Transverse colon (tissue), 4 donors: ENCODE results near the gene KCNJ11. TPM values are rescaled to one million over a fixed set of nuclear protein-coding genes. Genes with fewer than 3 reads are reported as not detected.
A peak's percentile ranks its signal among the peaks of the same experiment; 100 is the strongest.

ENCODE experiments used
- DNase-seq: peaks from one replicate; pipeline ENCODE4 v3.0.0-alpha.2; 2019
- H3K27ac ChIP-seq, 4 donors: fragments of 200-600 bp; sonication (generic); 2 replicates each; pipeline ENCODE4 v1.5.1; 2016 to 2018; ENCODE audit warnings: inconsistent platforms in 4 of 4
- H3K27me3 ChIP-seq: fragments of 200-600 bp; sonication (generic); 2 replicates; pipeline ENCODE4 v1.5.1; 2017; ENCODE audit warnings: inconsistent platforms
- H3K36me3 ChIP-seq, 4 donors: fragments of 200-600 bp; sonication (generic); 2 replicates each; pipeline ENCODE4 v1.5.1; 2017 to 2019; ENCODE audit warnings: inconsistent platforms in 4 of 4
- H3K4me1 ChIP-seq, 4 donors: fragments of 200-600 bp; sonication (generic); 2 replicates each; pipeline ENCODE4 v1.5.1; 2017 to 2020; ENCODE audit warnings: inconsistent platforms in 4 of 4
- H3K4me3 ChIP-seq, 4 donors: fragments of 200-600 bp; sonication (generic); 1 replicate in 1 of 4; 2 replicates in 3 of 4; pipeline versions ENCODE4 v1.5.1 to v1.6.1; 2017 to 2019; ENCODE audit warnings: inconsistent platforms in 4 of 4
- H3K9me3 ChIP-seq, 2 donors: fragments of 200-600 bp; sonication (generic); 2 replicates each; pipeline ENCODE4 v1.5.1; 2017 to 2019; ENCODE audit warnings: inconsistent platforms in 2 of 2
- CTCF ChIP-seq, 5 experiments: fragments of 200-600 bp in 3 of 5; fragments of 450-650 bp in 2 of 5; sonication (generic) in 3 of 5; IDR thresholded peaks; 1 replicate in 2 of 5; 2 replicates in 3 of 5; pipeline ENCODE4 v1.5.1; 2016 to 2017; ENCODE audit warnings: antibody characterized with exemption in 5 of 5, inconsistent platforms in 3 of 5, mild to moderate bottlenecking in 2 of 5, moderate library complexity in 1 of 5
- EP300 ChIP-seq: sonication (generic); formaldehyde crosslinking; IDR thresholded peaks from one replicate; pipeline ENCODE4 v1.6.1; 2017; ENCODE audit warnings: antibody characterized with exemption, low read depth
- POLR2A ChIP-seq: fragments of 450-650 bp; IDR thresholded peaks from one replicate; pipeline ENCODE4 v1.6.1; 2016; ENCODE audit warnings: antibody characterized with exemption, mild to moderate bottlenecking, moderate library complexity
- POLR2AphosphoS5 ChIP-seq, 3 donors: sonication (generic); formaldehyde crosslinking; IDR thresholded peaks; one replicate each; pipeline ENCODE4 v1.6.1; 2016; ENCODE audit warnings: antibody characterized with exemption in 3 of 3
- WGBS, 2 donors: methylation state at CpG; one replicate each; pipeline ENCODE4 v1.1.5; 2018; ENCODE audit warnings: low coverage in 1 of 2; 5-methylcytosine and 5-hydroxymethylcytosine counted together
- in situ Hi-C, 4 donors: fragments of 200-750 bp; cut with MboI; loops; one replicate each; pipeline versions ENCODE4 v1.15.0 to v1.15.1; 2017; ENCODE audit warnings: low sequenced_read_pairs in 3 of 4, low pct_ligation_motif_present in 1 of 4, low pct_unique_long_range_greater_than_20kb in 1 of 4
- intact Hi-C: fragments of 100-400 bp; cut with DNase I; formaldehyde crosslinking; loops from one replicate; pipeline ENCODE4 v1.15.1; 2023; ENCODE audit warnings: low total_unique reads
- total RNA-seq, 4 donors: library from RNA; depleted of rRNA; stranded (reverse); fragments of >200 nt; gene quantifications; one replicate each; pipeline ENCODE4 v1.1.0, GENCODE V29; 2016

The KCNJ11 gene
- total RNA-seq, 4 donors from 2014 or later: 1.3 to 135 (median 3.5) TPM; not detected in 1

- 90% methylated on average over 2 of the region's 2 CpGs; no CpG with 5 or more reads in 1 of the 2 donors for WGBS, 2 donors
- in situ Hi-C loops: no loop called here
- no peak for DNase-seq
Measured at GRCh38 chr11:17408026-17408425, 19.6 kb upstream of the KCNJ11 start.

GRCh38 chr11:17407575-17407974 lies 19.1 kb upstream of the KCNJ11 start:
- intact Hi-C loops: no loop called here
- peaks cover 0 to 26% (median 13%) of the 10 kb centered on the region in 4 donors for H3K4me1 ChIP-seq
- no peak overlapping the region for H3K27ac ChIP-seq
- no peak for DNase-seq
- H3K9me3 ChIP-seq: no peaks in the 10 kb centered on the region
- TF ChIP-seq POLR2AphosphoS5 (IDR thresholded peaks at IDR 0.05) (no peak), POLR2A (no peak), CTCF (IDR thresholded peaks at IDR 0.05) (no peak), EP300 (no peak)
- H3K4me3 ChIP-seq: no peak overlapping the region
- H3K27me3 ChIP-seq: no peaks in the 10 kb centered on the region
- 82% methylated on average over 2 of the region's 2 CpGs; no CpG with 5 or more reads in 1 of the 2 donors for WGBS, 2 donors
- in situ Hi-C loops: no loop called here
- no peaks in the 10 kb centered on the region for H3K36me3 ChIP-seq

More at GRCh38 chr11:17408026-17408425, 19.6 kb upstream of the KCNJ11 start:
- H3K27ac ChIP-seq: no peak overlapping the region
- peaks cover 0 to 27% (median 14%) of the 10 kb centered on the region in 4 donors for H3K4me1 ChIP-seq
- intact Hi-C loops: no loop called here
- H3K9me3 ChIP-seq: no peaks in the 10 kb centered on the region
- no peak overlapping the region for H3K4me3 ChIP-seq
- no peaks in the 10 kb centered on the region for H3K36me3 ChIP-seq
- H3K27me3 ChIP-seq: no peaks in the 10 kb centered on the region
- no peak for TF ChIP-seq POLR2A

- H3K4me3 ChIP-seq: no peak overlapping the region
- no peaks in the 10 kb centered on the region for H3K9me3 ChIP-seq
- intact Hi-C loops (loop anchor here (1.0 kb wide), 1 partner anchor 31 kb away; no protein-coding TSS in a partner anchor), in situ Hi-C loops (no loop called here)
- no peak for DNase-seq
- WGBS, 2 donors: 96% methylated on average over 13 of the region's 13 CpGs; no CpG with 5 or more reads in 1 of the 2 donors
- TF ChIP-seq EP300: no peak
- no peaks in the 10 kb centered on the region for H3K27me3 ChIP-seq
- peaks cover 0 to 26% (median 13%) of the 10 kb centered on the region in 4 donors for H3K4me1 ChIP-seq
- no peaks in the 10 kb centered on the region for H3K36me3 ChIP-seq
- no peak overlapping the region for H3K27ac ChIP-seq
Measured at GRCh38 chr11:17406818-17407149, 18.3 kb upstream of the KCNJ11 start.

- Histone ChIP-seq H3K4me1 (peaks cover 0 to 22% (median 10%) of the 10 kb centered on the region in 4 donors), H3K27ac (peak overlapping the region; percentile 9 to 56 (median 52)), H3K27me3 (no peaks in the 10 kb centered on the region), H3K4me3 (no peak overlapping the region), H3K9me3 (no peaks in the 10 kb centered on the region), H3K36me3 (no peaks in the 10 kb centered on the region)
- TF ChIP-seq EP300: no peak
- no peak for TF ChIP-seq CTCF (IDR thresholded peaks at IDR 0.05)
- no peak for TF ChIP-seq POLR2A
- TF ChIP-seq POLR2AphosphoS5 (IDR thresholded peaks at IDR 0.05): no peak
- DNase-seq: no peak
- intact Hi-C loops (loop anchor here (1.0 kb wide), 1 partner anchor 31 kb away; no protein-coding TSS in a partner anchor), in situ Hi-C loops (no loop called here)
- 17 to 89% methylated on average over 1 to 8 of the region's 8 CpGs for WGBS, 2 donors
Measured at GRCh38 chr11:17406082-17406817, 17.8 kb upstream of the KCNJ11 start.

GRCh38 chr11:17405232-17406005 lies 17.0 kb upstream of the KCNJ11 start:
- no peaks in the 10 kb centered on the region for H3K36me3 ChIP-seq
- 50 to 86% methylated on average over 4 to 14 of the region's 15 CpGs for WGBS, 2 donors
- peak; percentile 68 for DNase-seq
- H3K27me3 ChIP-seq: no peaks in the 10 kb centered on the region
- H3K4me1 ChIP-seq: peaks cover 0 to 15% (median 6%) of the 10 kb centered on the region in 4 donors
- H3K4me3 ChIP-seq: no peak overlapping the region
- TF ChIP-seq POLR2AphosphoS5 (IDR thresholded peaks at IDR 0.05): peak in 2 of 3 donors; percentile 39 to 62
- no peak for TF ChIP-seq EP300
- TF ChIP-seq CTCF (IDR thresholded peaks at IDR 0.05): peak in 1 of 5 experiments; percentile 23
- TF ChIP-seq POLR2A: no peak
- peak overlapping the region; percentile 9 to 56 (median 52) for H3K27ac ChIP-seq
- no peaks in the 10 kb centered on the region for H3K9me3 ChIP-seq
- intact Hi-C loops: loop anchor here (1.0 kb wide), 1 partner anchor 30 kb away; no protein-coding TSS in a partner anchor
- in situ Hi-C loops: no loop called here
